PFSK-1 (cell line): ENCODE data around the gene RPTOR.

Source experiments
- POLR2AphosphoS5 ChIP-seq: IDR thresholded peaks from 2 replicates; pipeline ENCODE4 v1.6.1; 2012; ENCODE audit warnings: low read depth, mild to moderate bottlenecking, control low read depth, low read length, moderate library complexity
- REST ChIP-seq, 2 experiments: IDR thresholded peaks; 2 replicates each; pipeline versions ENCODE4 v1.6.1 to v1.8.0; 2011 to 2012; ENCODE audit warnings: low read depth in 2 of 2, low read length in 2 of 2, control low read depth in 1 of 2, inconsistent platforms in 1 of 2, mild to moderate bottlenecking in 1 of 2, moderate library complexity in 1 of 2; ENCODE audit not compliant: insufficient read depth in 1 of 2
- SIN3A ChIP-seq: IDR thresholded peaks from 2 replicates; pipeline ENCODE4 v1.6.1; 2012; ENCODE audit warnings: mild to moderate bottlenecking, low read length, moderate library complexity, borderline replicate concordance; ENCODE audit not compliant: insufficient read depth
- TAF1 ChIP-seq: IDR thresholded peaks from 2 replicates; pipeline ENCODE4 v1.6.1; 2012; ENCODE audit warnings: low read length, control low read depth, borderline replicate concordance; ENCODE audit not compliant: insufficient read depth

GRCh38 chr17:80870401-80870800 is 325.8 kb downstream of the RPTOR start:
- TF ChIP-seq TAF1 = no peak
- TF ChIP-seq SIN3A = no peak
- TF ChIP-seq POLR2AphosphoS5 = no peak
- TF ChIP-seq REST (IDR thresholded peaks at IDR 0.05; ENCODE audit: insufficient read depth in 1 of 2, low read depth in 2 of 2, low read length in 2 of 2) = no peak
